ENCODE results near the gene TAF6.
A peak's percentile ranks its signal among the peaks of the same experiment; 100 is the strongest.

The TAF6 gene

DNA sequence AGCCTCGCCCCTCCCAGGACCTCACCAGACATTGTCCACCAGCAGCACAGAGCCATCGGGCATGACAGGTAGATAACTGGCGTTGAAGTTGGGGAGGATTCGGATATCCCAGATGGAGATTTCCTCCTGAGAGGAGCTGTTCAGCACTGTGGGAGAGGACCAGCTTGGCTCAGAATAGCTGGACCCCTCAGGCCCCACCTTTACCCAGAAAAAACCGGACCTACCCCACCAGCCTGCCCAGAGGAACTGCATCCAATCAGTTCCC lies 37.8 kb upstream of the TAF6 start:
- Histone ChIP-seq H3K4me3 (replicated peaks; ENCODE audit: insufficient read depth, low read length) (peak overlapping the region; percentile 79), H3K27me3 (ENCODE audit: insufficient read depth, poor library complexity, severe bottlenecking) (no peaks in the 10 kb centered on the region), H3K27ac (replicated peaks) (peak overlapping the region; percentile 21)
- TF ChIP-seq, protein P1, sequence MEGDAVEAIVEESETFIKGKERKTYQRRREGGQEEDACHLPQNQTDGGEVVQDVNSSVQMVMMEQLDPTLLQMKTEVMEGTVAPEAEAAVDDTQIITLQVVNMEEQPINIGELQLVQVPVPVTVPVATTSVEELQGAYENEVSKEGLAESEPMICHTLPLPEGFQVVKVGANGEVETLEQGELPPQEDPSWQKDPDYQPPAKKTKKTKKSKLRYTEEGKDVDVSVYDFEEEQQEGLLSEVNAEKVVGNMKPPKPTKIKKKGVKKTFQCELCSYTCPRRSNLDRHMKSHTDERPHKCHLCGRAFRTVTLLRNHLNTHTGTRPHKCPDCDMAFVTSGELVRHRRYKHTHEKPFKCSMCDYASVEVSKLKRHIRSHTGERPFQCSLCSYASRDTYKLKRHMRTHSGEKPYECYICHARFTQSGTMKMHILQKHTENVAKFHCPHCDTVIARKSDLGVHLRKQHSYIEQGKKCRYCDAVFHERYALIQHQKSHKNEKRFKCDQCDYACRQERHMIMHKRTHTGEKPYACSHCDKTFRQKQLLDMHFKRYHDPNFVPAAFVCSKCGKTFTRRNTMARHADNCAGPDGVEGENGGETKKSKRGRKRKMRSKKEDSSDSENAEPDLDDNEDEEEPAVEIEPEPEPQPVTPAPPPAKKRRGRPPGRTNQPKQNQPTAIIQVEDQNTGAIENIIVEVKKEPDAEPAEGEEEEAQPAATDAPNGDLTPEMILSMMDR (IDR thresholded peaks at IDR 0.05; ENCODE audit: insufficient read depth, low read length) = no peak
- TF ChIP-seq, protein P2, sequence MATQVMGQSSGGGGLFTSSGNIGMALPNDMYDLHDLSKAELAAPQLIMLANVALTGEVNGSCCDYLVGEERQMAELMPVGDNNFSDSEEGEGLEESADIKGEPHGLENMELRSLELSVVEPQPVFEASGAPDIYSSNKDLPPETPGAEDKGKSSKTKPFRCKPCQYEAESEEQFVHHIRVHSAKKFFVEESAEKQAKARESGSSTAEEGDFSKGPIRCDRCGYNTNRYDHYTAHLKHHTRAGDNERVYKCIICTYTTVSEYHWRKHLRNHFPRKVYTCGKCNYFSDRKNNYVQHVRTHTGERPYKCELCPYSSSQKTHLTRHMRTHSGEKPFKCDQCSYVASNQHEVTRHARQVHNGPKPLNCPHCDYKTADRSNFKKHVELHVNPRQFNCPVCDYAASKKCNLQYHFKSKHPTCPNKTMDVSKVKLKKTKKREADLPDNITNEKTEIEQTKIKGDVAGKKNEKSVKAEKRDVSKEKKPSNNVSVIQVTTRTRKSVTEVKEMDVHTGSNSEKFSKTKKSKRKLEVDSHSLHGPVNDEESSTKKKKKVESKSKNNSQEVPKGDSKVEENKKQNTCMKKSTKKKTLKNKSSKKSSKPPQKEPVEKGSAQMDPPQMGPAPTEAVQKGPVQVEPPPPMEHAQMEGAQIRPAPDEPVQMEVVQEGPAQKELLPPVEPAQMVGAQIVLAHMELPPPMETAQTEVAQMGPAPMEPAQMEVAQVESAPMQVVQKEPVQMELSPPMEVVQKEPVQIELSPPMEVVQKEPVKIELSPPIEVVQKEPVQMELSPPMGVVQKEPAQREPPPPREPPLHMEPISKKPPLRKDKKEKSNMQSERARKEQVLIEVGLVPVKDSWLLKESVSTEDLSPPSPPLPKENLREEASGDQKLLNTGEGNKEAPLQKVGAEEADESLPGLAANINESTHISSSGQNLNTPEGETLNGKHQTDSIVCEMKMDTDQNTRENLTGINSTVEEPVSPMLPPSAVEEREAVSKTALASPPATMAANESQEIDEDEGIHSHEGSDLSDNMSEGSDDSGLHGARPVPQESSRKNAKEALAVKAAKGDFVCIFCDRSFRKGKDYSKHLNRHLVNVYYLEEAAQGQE (IDR thresholded peaks at IDR 0.05; ENCODE audit: insufficient replicate concordance, low read depth) = peak; percentile 39
- TF ChIP-seq GABPA (IDR thresholded peaks at IDR 0.05; ENCODE audit: low read depth) = no peak
- DNase-seq (ENCODE audit: low read depth in 1 of 2, low spot score in 1 of 2) = no peak

DNA sequence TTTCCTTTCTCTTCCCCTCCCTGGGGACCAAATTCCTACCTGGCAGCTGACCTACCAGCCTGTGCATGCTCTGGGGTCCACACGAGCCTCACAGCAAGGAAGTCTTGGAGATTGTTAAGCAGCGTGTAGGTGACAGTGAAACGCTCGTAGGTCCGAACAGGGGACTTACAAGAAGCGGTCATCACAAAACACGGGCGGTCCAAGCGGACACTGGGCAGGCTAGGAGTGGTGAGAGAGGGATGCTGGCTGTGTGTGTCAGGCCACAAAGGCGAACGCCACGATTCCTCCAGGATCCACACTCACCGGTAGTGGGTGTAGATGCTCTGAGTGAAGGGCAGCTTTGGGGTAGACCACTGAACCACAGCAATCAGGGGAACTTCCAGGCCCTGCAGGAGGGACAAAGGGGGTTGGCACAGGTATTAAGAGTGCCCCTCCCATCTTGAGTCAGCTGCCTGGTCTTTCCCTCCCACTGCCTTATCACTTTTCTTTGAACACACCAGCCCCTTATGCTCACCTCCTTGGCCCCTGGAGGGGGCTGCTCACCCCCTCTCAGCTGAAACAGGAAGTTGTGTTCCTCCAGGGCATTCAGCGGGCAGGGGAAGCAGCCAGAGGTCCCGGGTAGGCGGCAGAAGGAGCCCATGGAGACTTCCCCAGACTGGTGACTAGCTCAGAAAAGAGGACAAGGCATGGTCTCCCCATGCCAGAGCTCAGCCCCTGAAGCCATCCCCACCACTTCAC lies 37.3 kb upstream of the TAF6 start:
- Histone ChIP-seq H3K27ac (replicated peaks) (peak overlapping the region; percentile 21), H3K27me3 (ENCODE audit: insufficient read depth, poor library complexity, severe bottlenecking) (no peaks in the 10 kb centered on the region), H3K4me3 (replicated peaks; ENCODE audit: insufficient read depth, low read length) (peak overlapping the region; percentile 79; the same call in 1 of the 2 replicates)
- TF ChIP-seq, protein P1 (IDR thresholded peaks at IDR 0.05; ENCODE audit: insufficient read depth, low read length) = no peak
- TF ChIP-seq POLR2AphosphoS5 (IDR thresholded peaks at IDR 0.05; ENCODE audit: low read depth) (peak; percentile 18; the same call in 1 of the 2 replicates), SPI1 (IDR thresholded peaks at IDR 0.05; ENCODE audit: borderline replicate concordance, low read depth) (peak; percentile 7; the same call in 1 of the 2 replicates)
- peak; percentile 59 to 68 for DNase-seq (ENCODE audit: low read depth in 1 of 2, low spot score in 1 of 2)

DNA sequence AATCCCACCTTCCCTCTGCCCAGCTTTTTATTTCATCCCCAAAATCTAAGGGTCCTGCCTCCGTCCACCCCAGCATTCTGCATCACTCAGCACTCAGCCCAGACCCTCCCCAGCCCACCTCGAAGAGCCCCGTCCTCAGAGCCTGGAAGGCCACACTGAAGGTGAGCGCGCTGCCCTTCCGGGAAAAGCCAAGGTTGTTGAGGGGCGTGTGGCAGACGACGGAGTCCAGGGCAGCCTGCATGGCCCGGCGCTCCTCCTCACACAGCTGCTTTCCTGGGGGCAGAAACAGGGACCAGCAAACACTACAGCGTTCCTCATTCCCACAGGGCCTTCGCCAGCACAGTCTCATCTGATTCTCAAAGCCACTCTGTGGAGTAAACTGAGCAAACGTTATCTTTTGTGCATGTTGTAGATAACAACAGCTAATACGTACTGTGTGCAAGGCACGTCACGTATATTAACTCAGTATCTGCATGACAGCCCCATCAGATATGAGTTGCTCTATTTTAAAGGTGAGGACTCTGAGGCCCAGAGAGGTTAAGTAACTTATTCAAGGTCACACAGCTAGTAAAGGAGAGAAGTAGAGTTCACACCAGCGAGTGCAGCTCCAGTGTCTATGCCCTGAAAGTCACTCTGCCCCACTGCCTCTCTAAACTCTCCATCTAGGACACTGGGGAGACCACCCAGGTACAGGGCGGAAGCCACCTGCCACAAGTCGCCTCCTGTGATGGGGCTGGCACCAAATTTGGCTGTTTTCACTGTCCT lies 36.6 kb upstream of the TAF6 start:
- no peaks in the 10 kb centered on the region for H3K27me3 ChIP-seq (ENCODE audit: insufficient read depth, poor library complexity, severe bottlenecking)
- H3K27ac ChIP-seq (replicated peaks) = no peak overlapping the region; the same call in 1 of the 2 replicates
- H3K4me3 ChIP-seq (replicated peaks; ENCODE audit: insufficient read depth, low read length) = no peak overlapping the region
- TF ChIP-seq SPI1 (IDR thresholded peaks at IDR 0.05; ENCODE audit: borderline replicate concordance, low read depth) (no peak), GABPA (IDR thresholded peaks at IDR 0.05; ENCODE audit: low read depth) (no peak), POLR2AphosphoS5 (IDR thresholded peaks at IDR 0.05; ENCODE audit: low read depth) (no peak)
- TF ChIP-seq, protein P2 (IDR thresholded peaks at IDR 0.05; ENCODE audit: insufficient replicate concordance, low read depth) = no peak
- TF ChIP-seq, protein P1 (IDR thresholded peaks at IDR 0.05; ENCODE audit: insufficient read depth, low read length) = no peak
- peak in 1 of 2 experiments; percentile 15 for DNase-seq (ENCODE audit: low read depth in 1 of 2, low spot score in 1 of 2)

Data from HL-60 (cell line).